Mammary epithelial cell (primary cell): ENCODE data around the gene FAT2.

Experiments used
- CTCF ChIP-seq, 2 donors: IDR thresholded peaks in 1 of 2; conservative IDR thresholded peaks in 1 of 2; 2 replicates each; pipeline ENCODE4 v1.5.1; 2011 to 2012; ENCODE audit warnings: inconsistent platforms in 2 of 2, low read length in 2 of 2, mild to moderate bottlenecking in 2 of 2, control low read depth in 1 of 2, low read depth in 1 of 2; ENCODE audit not compliant: insufficient read depth in 1 of 2; ENCODE audit errors: extremely low read depth in 1 of 2
- EZH2 ChIP-seq: IDR thresholded peaks from 2 replicates; pipeline ENCODE4 v1.6.1; 2012; ENCODE audit warnings: low read length, inconsistent platforms, borderline replicate concordance

DNA sequence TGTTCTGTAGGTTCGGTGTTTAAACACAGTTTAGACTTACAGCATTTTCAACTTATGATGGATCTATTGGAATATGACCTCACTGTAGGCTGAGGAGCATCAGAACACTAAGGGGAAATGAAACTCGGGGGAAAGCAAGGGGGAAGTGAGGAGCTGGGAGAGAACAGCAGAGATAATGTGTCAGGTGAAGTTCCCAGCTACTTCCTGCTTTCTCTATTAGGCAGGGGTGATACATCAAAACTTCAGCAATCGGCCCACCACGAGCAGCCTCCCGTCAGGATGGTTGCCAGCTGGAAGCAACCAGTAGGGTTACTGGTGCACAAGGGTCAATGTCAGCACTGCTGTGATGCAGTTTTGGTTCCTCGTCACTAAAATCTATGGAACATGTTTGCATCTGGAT, 34.3 kb downstream of the FAT2 start:
- no peak for TF ChIP-seq CTCF (conservative IDR thresholded peaks at IDR 0.05 in 1 of 2, IDR thresholded peaks at IDR 0.05 in 1 of 2; ENCODE audit: extremely low read depth in 1 of 2, insufficient read depth in 1 of 2, low read depth in 1 of 2, low read length in 2 of 2)
- TF ChIP-seq EZH2: no peak
